Neural cell (in vitro differentiated cells): ENCODE measurements around the gene SUCLG2. TPM values are rescaled to one million over a fixed set of nuclear protein-coding genes. Genes with fewer than 3 reads are reported as not detected.

Experiments used
- H2AFZ ChIP-seq: fragments of 200-600, 300-800 bp; sonication (generic), shearing (Covaris generic); 2 replicates; pipeline ENCODE4 v1.6.0; 2014; ENCODE audit warnings: low read depth, mild to moderate bottlenecking, antibody characterized with exemption, low read length, moderate library complexity
- H3F3A ChIP-seq: fragments of 200-600 bp; shearing (Covaris generic); 2 replicates; pipeline ENCODE4 v1.6.1; 2016; ENCODE audit warnings: mild to moderate bottlenecking, moderate library complexity, mixed read lengths, antibody characterized with exemption, low read length; ENCODE audit not compliant: insufficient read depth, poor library complexity, severe bottlenecking
- H3K27ac ChIP-seq: fragments of 200-600, 300-800 bp; sonication (generic), shearing (Covaris generic); 2 replicates; pipeline ENCODE4 v1.5.1; 2014; ENCODE audit warnings: mild to moderate bottlenecking, low read length, moderate library complexity
- H3K27me3 ChIP-seq: fragments of 300-800, 200-600 bp; sonication (generic), shearing (Covaris generic); 2 replicates; pipeline ENCODE4 v1.6.0; 2014; ENCODE audit warnings: mild to moderate bottlenecking, low read depth, low read length, moderate library complexity; ENCODE audit not compliant: insufficient read depth
- H3K36me3 ChIP-seq: fragments of 300-800, 200-600 bp; sonication (generic), shearing (Covaris generic); 2 replicates; pipeline ENCODE4 v1.5.1; 2014; ENCODE audit warnings: mild to moderate bottlenecking, antibody characterized with exemption, low read length, moderate library complexity; ENCODE audit not compliant: insufficient read depth
- H3K4me2 ChIP-seq: fragments of 300-800, 200-600 bp; sonication (generic), shearing (Covaris generic); 2 replicates; pipeline ENCODE4 v1.6.0; 2014; ENCODE audit warnings: mild to moderate bottlenecking, low read length
- H3K4me3 ChIP-seq: fragments of 300-800, 200-600 bp; sonication (generic), shearing (Covaris generic); 2 replicates; pipeline ENCODE4 v1.5.1; 2014; ENCODE audit warnings: mild to moderate bottlenecking, low read length, moderate library complexity
- H3K79me2 ChIP-seq: fragments of 200-600 bp; shearing (Covaris generic); replicated peaks from 2 replicates; pipeline ENCODE4 v1.6.0; 2014; ENCODE audit warnings: mild to moderate bottlenecking, low read length, moderate library complexity; ENCODE audit not compliant: insufficient read depth
- H3K9ac ChIP-seq: fragments of 300-800, 200-600 bp; sonication (generic), shearing (Covaris generic); 2 replicates; pipeline ENCODE4 v1.6.1; 2016; ENCODE audit warnings: mild to moderate bottlenecking, low read length, mixed read lengths
- H3K9me2 ChIP-seq: fragments of 200-600 bp; shearing (Covaris generic); 2 replicates; pipeline ENCODE4 v1.6.1; 2016; ENCODE audit warnings: mild to moderate bottlenecking, low read length, mixed read lengths; ENCODE audit not compliant: insufficient read depth
- H3K9me3 ChIP-seq: fragments of 200-600, 300-800 bp; sonication (generic), shearing (Covaris generic); 2 replicates; pipeline ENCODE4 v1.6.1; 2016; ENCODE audit warnings: mild to moderate bottlenecking, mixed run types, low read length, moderate library complexity, mixed read lengths
- H4K20me1 ChIP-seq: fragments of 200-600 bp; shearing (Covaris generic); 2 replicates; pipeline ENCODE4 v1.6.1; 2016; ENCODE audit warnings: mild to moderate bottlenecking, mixed run types; ENCODE audit not compliant: insufficient read depth
- CTCF ChIP-seq: fragments of 450-650 bp; IDR thresholded peaks from 2 replicates; pipeline ENCODE4 v1.5.1; 2014; ENCODE audit warnings: antibody characterized with exemption, mild to moderate bottlenecking, moderate library complexity; ENCODE audit not compliant: poor library complexity, severe bottlenecking
- EP300 ChIP-seq: fragments of 450-650 bp; conservative IDR thresholded peaks from 2 replicates; pipeline ENCODE4 v1.6.1; 2014; ENCODE audit warnings: antibody characterized with exemption, mild to moderate bottlenecking, moderate library complexity; ENCODE audit not compliant: poor library complexity, severe bottlenecking
- EZH2 ChIP-seq: fragments of 200-600, 300-800 bp; shearing (Covaris generic), sonication (generic); IDR thresholded peaks from 2 replicates; pipeline ENCODE4 v1.6.1; 2014; ENCODE audit warnings: antibody characterized with exemption, low read length, borderline replicate concordance, mild to moderate bottlenecking; ENCODE audit not compliant: insufficient read depth, poor library complexity, severe bottlenecking
- MXI1 ChIP-seq: fragments of 450-650 bp; conservative IDR thresholded peaks from 2 replicates; pipeline ENCODE4 v1.6.1; 2014; ENCODE audit warnings: antibody characterized with exemption, mild to moderate bottlenecking; ENCODE audit not compliant: poor library complexity, severe bottlenecking
- POLR2AphosphoS5 ChIP-seq: IDR thresholded peaks from 2 replicates; pipeline ENCODE4 v1.6.1; 2012
- RAD21 ChIP-seq: fragments of 450-650 bp; conservative IDR thresholded peaks from 2 replicates; pipeline ENCODE4 v1.6.1; 2014; ENCODE audit warnings: antibody characterized with exemption, mild to moderate bottlenecking, moderate library complexity
- REST ChIP-seq: IDR thresholded peaks from 2 replicates; pipeline ENCODE4 v1.6.1; 2012; ENCODE audit warnings: borderline replicate concordance
- SMC3 ChIP-seq: fragments of 450-650 bp; conservative IDR thresholded peaks from 2 replicates; pipeline ENCODE4 v1.6.1; 2014; ENCODE audit warnings: antibody characterized with exemption, mild to moderate bottlenecking, moderate library complexity; ENCODE audit not compliant: poor library complexity
- TAF1 ChIP-seq: IDR thresholded peaks from 2 replicates; pipeline ENCODE4 v1.6.1; 2012; ENCODE audit warnings: low read depth
- polyA plus RNA-seq: library from polyadenylated mRNA; depleted of rRNA; stranded (reverse); fragments of >200 nt; gene quantifications from 2 replicates; pipeline ENCODE4 v1.2.3, GENCODE V29; 2014

Gene SUCLG2
- polyA plus RNA-seq, 1 donor from 2014 or later = 0.15 TPM

- Histone ChIP-seq H2AFZ (no peak overlapping the region), H3K9me2 (no peaks in the 10 kb centered on the region), H3K27me3 (no peaks in the 10 kb centered on the region), H3F3A (no peaks in the 10 kb centered on the region), H3K27ac (no peak overlapping the region), H3K4me2 (no peak overlapping the region), H3K36me3 (no peaks in the 10 kb centered on the region), H3K79me2 (no peaks in the 10 kb centered on the region), H4K20me1 (no peaks in the 10 kb centered on the region), H3K9ac (no peak overlapping the region), H3K4me3 (no peak overlapping the region), H3K9me3 (no peaks in the 10 kb centered on the region)
- TF ChIP-seq EP300 = no peak
Observed at GRCh38 chr3:67688231-67688630, 33.8 kb upstream of the SUCLG2 start.

- Histone ChIP-seq H3K9ac (no peak overlapping the region), H3F3A (no peaks in the 10 kb centered on the region), H4K20me1 (no peaks in the 10 kb centered on the region), H3K27ac (no peak overlapping the region), H3K4me3 (no peak overlapping the region), H3K36me3 (no peaks in the 10 kb centered on the region), H3K4me2 (no peak overlapping the region), H3K27me3 (no peaks in the 10 kb centered on the region), H2AFZ (no peak overlapping the region), H3K9me3 (no peaks in the 10 kb centered on the region), H3K9me2 (no peaks in the 10 kb centered on the region), H3K79me2 (no peaks in the 10 kb centered on the region)
- no peak for TF ChIP-seq EP300
- TF ChIP-seq SMC3 = no peak
- no peak for TF ChIP-seq MXI1
- no peak for TF ChIP-seq CTCF
- no peak for TF ChIP-seq RAD21
- TF ChIP-seq REST = no peak
- no peak for TF ChIP-seq EZH2
- TF ChIP-seq TAF1 = no peak
- no peak for TF ChIP-seq POLR2AphosphoS5
Observed at GRCh38 chr3:67686069-67686468, 31.7 kb upstream of the SUCLG2 start.

- H3K27ac ChIP-seq = no peak overlapping the region
- H4K20me1 ChIP-seq = no peaks in the 10 kb centered on the region
- no peaks in the 10 kb centered on the region for H3K9me2 ChIP-seq
- TF ChIP-seq SMC3 (no peak), EZH2 (no peak), RAD21 (no peak), REST (no peak), CTCF (no peak), MXI1 (no peak), EP300 (no peak), TAF1 (no peak), POLR2AphosphoS5 (no peak)
- no peak overlapping the region for H3K4me3 ChIP-seq
- no peaks in the 10 kb centered on the region for H3K79me2 ChIP-seq
- no peaks in the 10 kb centered on the region for H3K9me3 ChIP-seq
- no peaks in the 10 kb centered on the region for H3F3A ChIP-seq
- H3K36me3 ChIP-seq = no peaks in the 10 kb centered on the region
- no peak overlapping the region for H3K4me2 ChIP-seq
- no peak overlapping the region for H3K9ac ChIP-seq
- no peak overlapping the region for H2AFZ ChIP-seq
- H3K27me3 ChIP-seq = no peaks in the 10 kb centered on the region
Observed at GRCh38 chr3:67685499-67685898, 31.1 kb upstream of the SUCLG2 start.
